Epithelial cell of prostate (primary cell): ENCODE measurements around the gene PAX6.

Experiments
- DNase-seq: peaks from one replicate; pipeline ENCODE4 v3.0.0-alpha.2; 2011; ENCODE audit warnings: low read depth, low spot score
- H3K27ac ChIP-seq: fragments of 450-650 bp; 2 replicates; pipeline ENCODE4 v1.5.1; 2017; ENCODE audit warnings: mild to moderate bottlenecking

PAX6 gene

GRCh38 chr11:31810779-31811647 is at the start of gene PAX6:
Gene PAX6 (minus strand): TSS chr11:31811322. CDS start chr11:31806411, 4,911 bp downstream.
- H3K27ac ChIP-seq, result no peak within 1 kb of the TSS
- DNase-seq, result peak; percentile 8

GRCh38 chr11:31860391-31860790 is 49.3 kb upstream of the PAX6 start:
- no peak for DNase-seq
- H3K27ac ChIP-seq, result no peak overlapping the region

GRCh38 chr11:31856248-31856647 is 45.1 kb upstream of the PAX6 start:
- peak; percentile 58 for DNase-seq
- H3K27ac ChIP-seq, result no peak overlapping the region

- DNase-seq, result no peak
- no peak overlapping the region for H3K27ac ChIP-seq
Measured at GRCh38 chr11:31855466-31855865, 44.3 kb upstream of the PAX6 start.

GRCh38 chr11:31850365-31850764 is 39.2 kb upstream of the PAX6 start:
- H3K27ac ChIP-seq, result no peak overlapping the region
- no peak for DNase-seq

- no peak for DNase-seq
- H3K27ac ChIP-seq, result no peak overlapping the region
Measured at GRCh38 chr11:31847761-31848160, 36.6 kb upstream of the PAX6 start.

GRCh38 chr11:31845331-31845730 is 34.2 kb upstream of the PAX6 start:
- no peak overlapping the region for H3K27ac ChIP-seq
- no peak for DNase-seq

GRCh38 chr11:31844351-31844750 is 33.2 kb upstream of the PAX6 start:
- no peak for DNase-seq
- no peak overlapping the region for H3K27ac ChIP-seq

GRCh38 chr11:31841435-31841834 is 30.3 kb upstream of the PAX6 start:
- DNase-seq, result no peak
- no peak overlapping the region for H3K27ac ChIP-seq

GRCh38 chr11:31834237-31834636 is 23.1 kb upstream of the PAX6 start:
- DNase-seq, result no peak

GRCh38 chr11:31830406-31830805 is 19.3 kb upstream of the PAX6 start:
- no peak overlapping the region for H3K27ac ChIP-seq
- no peak for DNase-seq

More at GRCh38 chr11:31834237-31834636, 23.1 kb upstream of the PAX6 start:
- no peak overlapping the region for H3K27ac ChIP-seq

- H3K27ac ChIP-seq, result no peak overlapping the region
- no peak for DNase-seq
Measured at GRCh38 chr11:31828217-31828616, 17.1 kb upstream of the PAX6 start.

- H3K27ac ChIP-seq, result no peak overlapping the region
- DNase-seq, result no peak
Measured at GRCh38 chr11:31827455-31828206, 16.5 kb upstream of the PAX6 start.

GRCh38 chr11:31826536-31827438 is 15.7 kb upstream of the PAX6 start:
- no peak overlapping the region for H3K27ac ChIP-seq
- DNase-seq, result no peak

- no peak for DNase-seq
- H3K27ac ChIP-seq, result no peak overlapping the region
Measured at GRCh38 chr11:31825838-31826484, 14.8 kb upstream of the PAX6 start.

- H3K27ac ChIP-seq, result no peak overlapping the region
- no peak for DNase-seq
Measured at GRCh38 chr11:31824879-31825837, 14.0 kb upstream of the PAX6 start.

- DNase-seq, result no peak
- no peak overlapping the region for H3K27ac ChIP-seq
Measured at GRCh38 chr11:31824332-31824878, 13.3 kb upstream of the PAX6 start.

GRCh38 chr11:31823644-31824331 is 12.7 kb upstream of the PAX6 start:
- no peak for DNase-seq
- H3K27ac ChIP-seq, result no peak overlapping the region
